ENCODE measurements around the gene PAX7. TPM values are rescaled to one million over a fixed set of nuclear protein-coding genes. Genes with fewer than 3 reads are reported as not detected.

PAX7 gene
- total RNA-seq, 1 donor from 2014 or later, result not detected

DNA sequence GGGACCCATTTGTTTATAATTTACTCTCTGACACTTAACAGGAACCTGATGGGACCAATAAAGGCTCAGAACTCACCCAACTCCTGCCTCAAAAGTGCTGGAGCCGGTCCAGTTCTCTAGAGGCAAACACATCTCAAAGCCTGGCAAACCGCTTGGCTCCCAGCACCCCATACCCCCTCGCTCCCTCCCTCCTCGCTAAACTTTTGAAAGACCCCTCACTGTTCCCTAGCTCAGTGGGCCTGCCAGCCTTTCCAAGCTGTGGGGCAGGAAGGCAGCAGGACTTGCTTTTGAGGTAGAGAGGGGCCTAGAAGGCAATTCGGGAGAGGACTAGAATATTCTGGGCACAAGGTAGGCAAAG, 40.2 kb downstream of the PAX7 start:
- intact Hi-C loops (cut with DNase I), result no loop called here
- Histone ChIP-seq H3K27ac (no peak overlapping the region), H3K9me3 (no peaks in the 10 kb centered on the region), H3K27me3 (peaks cover 4% of the 10 kb centered on the region), H3K36me3 (no peaks in the 10 kb centered on the region), H3K4me3 (no peak overlapping the region), H3K4me1 (no peaks in the 10 kb centered on the region)
- DNase-seq (ENCODE audit: low spot score in 2 of 2), result no peak
- TF ChIP-seq, protein P1, sequence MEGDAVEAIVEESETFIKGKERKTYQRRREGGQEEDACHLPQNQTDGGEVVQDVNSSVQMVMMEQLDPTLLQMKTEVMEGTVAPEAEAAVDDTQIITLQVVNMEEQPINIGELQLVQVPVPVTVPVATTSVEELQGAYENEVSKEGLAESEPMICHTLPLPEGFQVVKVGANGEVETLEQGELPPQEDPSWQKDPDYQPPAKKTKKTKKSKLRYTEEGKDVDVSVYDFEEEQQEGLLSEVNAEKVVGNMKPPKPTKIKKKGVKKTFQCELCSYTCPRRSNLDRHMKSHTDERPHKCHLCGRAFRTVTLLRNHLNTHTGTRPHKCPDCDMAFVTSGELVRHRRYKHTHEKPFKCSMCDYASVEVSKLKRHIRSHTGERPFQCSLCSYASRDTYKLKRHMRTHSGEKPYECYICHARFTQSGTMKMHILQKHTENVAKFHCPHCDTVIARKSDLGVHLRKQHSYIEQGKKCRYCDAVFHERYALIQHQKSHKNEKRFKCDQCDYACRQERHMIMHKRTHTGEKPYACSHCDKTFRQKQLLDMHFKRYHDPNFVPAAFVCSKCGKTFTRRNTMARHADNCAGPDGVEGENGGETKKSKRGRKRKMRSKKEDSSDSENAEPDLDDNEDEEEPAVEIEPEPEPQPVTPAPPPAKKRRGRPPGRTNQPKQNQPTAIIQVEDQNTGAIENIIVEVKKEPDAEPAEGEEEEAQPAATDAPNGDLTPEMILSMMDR (IDR thresholded peaks at IDR 0.05), result no peak

DNA sequence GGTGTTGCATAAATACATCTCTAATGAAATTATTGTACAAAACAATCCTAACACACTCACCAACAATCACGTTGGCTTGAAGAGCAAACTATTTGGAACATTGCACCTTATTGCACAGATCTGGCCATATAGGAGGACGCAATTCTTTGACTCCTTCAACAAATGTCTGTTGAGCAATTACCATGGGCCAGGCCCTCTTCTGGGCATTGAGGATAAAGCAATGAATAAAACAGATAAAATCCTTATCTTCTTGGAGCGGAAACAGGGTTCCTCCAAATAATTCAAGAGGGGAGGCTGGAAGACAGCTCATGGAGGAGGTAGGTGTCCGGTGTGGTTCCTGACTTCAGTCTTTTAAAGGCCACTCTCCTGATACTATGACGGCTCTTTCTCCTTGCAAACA, 43.3 kb downstream of the PAX7 start:
- no peaks in the 10 kb centered on the region for H3K9me3 ChIP-seq
- intact Hi-C loops (cut with DNase I), result no loop called here
- no peak for DNase-seq (ENCODE audit: low spot score in 2 of 2)
- TF ChIP-seq, protein P1 (IDR thresholded peaks at IDR 0.05), result no peak
- no peaks in the 10 kb centered on the region for H3K4me1 ChIP-seq
- peaks cover 4% of the 10 kb centered on the region for H3K27me3 ChIP-seq
- no peak overlapping the region for H3K4me3 ChIP-seq
- no peaks in the 10 kb centered on the region for H3K36me3 ChIP-seq
- no peak overlapping the region for H3K27ac ChIP-seq

DNA sequence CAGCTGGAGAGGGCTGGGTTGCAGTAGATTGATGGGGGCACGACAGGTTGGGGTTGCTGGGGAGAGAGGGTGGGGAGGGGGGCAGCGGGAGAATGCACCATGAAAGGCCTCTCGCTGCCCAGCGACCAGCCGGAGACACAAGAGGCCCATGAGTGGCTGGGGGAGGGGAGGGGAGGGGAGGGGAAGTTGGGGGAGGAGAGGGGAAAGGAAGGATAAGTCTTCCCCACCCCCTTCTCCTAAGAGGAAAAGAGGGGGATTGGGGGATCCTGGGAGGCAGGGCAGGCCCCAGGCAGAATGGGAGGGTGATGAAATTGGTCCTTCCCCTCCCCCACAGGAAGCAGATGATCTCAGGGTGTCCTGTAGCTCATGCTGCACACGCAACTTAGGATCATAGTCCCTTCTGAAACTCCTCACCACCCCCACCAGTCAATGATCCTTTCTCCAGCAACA, 45.7 kb downstream of the PAX7 start:
- TF ChIP-seq, protein P1 (IDR thresholded peaks at IDR 0.05), result no peak
- no peaks in the 10 kb centered on the region for H3K4me1 ChIP-seq
- no peak overlapping the region for H3K27ac ChIP-seq
- no peak for DNase-seq (ENCODE audit: low spot score in 2 of 2)
- no peak overlapping the region for H3K4me3 ChIP-seq
- intact Hi-C loops (cut with DNase I), result no loop called here
- no peaks in the 10 kb centered on the region for H3K9me3 ChIP-seq
- no peaks in the 10 kb centered on the region for H3K36me3 ChIP-seq
- H3K27me3 ChIP-seq, result peaks cover 4% of the 10 kb centered on the region

DNA sequence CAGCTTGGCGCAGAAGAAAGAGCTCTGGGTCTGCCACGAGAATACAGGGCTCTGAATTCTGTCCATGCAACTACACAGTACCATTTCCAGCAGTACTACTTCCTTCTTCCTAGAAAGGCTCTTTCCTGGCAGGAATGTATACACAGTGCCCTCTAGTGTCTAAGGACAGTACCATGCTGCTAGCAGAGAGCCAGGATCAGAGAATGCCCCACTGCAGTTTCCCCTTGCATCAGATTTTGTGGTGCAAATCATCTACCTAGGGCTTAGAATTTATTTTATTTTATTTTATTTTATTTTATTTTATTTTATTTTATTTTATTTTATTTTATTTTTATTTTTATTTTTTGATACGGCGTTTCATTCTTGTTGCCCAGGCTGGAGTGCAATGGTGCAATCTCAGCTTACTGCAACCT, 50.8 kb downstream of the PAX7 start:
- Histone ChIP-seq H3K27ac (no peak overlapping the region), H3K27me3 (no peaks in the 10 kb centered on the region), H3K4me3 (no peak overlapping the region), H3K9me3 (no peaks in the 10 kb centered on the region), H3K4me1 (no peaks in the 10 kb centered on the region), H3K36me3 (no peaks in the 10 kb centered on the region)
- intact Hi-C loops (cut with DNase I), result no loop called here
- TF ChIP-seq, protein P1 (IDR thresholded peaks at IDR 0.05), result peak in 1 of 3 experiments; percentile 29
- no peak for DNase-seq (ENCODE audit: low spot score in 2 of 2)

DNA sequence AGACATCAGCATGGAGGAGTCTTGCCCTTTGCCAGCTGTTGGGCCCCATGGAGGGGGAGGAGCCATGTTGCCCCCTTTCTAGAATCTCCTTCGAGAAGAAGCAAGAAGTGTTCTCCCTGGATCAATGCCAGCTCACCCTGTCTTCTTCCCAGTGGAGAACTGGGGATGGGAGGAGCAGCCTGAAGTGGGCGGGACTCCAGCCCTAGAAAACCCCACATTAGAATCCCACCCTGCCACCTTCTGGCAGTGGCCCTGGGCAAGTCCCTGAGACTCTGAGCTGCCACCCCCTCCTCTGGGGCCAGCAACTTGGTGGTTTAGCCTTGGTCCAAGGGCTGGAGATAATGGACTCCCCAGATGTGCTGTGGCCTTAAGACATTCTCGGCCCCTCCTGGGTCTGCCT, 51.7 kb downstream of the PAX7 start:
- intact Hi-C loops (cut with DNase I), result no loop called here
- Histone ChIP-seq H3K36me3 (no peaks in the 10 kb centered on the region), H3K4me1 (no peaks in the 10 kb centered on the region), H3K4me3 (no peak overlapping the region), H3K27ac (no peak overlapping the region), H3K27me3 (no peaks in the 10 kb centered on the region), H3K9me3 (no peaks in the 10 kb centered on the region)
- no peak for DNase-seq (ENCODE audit: low spot score in 2 of 2)
- TF ChIP-seq, protein P1 (IDR thresholded peaks at IDR 0.05), result no peak

DNA sequence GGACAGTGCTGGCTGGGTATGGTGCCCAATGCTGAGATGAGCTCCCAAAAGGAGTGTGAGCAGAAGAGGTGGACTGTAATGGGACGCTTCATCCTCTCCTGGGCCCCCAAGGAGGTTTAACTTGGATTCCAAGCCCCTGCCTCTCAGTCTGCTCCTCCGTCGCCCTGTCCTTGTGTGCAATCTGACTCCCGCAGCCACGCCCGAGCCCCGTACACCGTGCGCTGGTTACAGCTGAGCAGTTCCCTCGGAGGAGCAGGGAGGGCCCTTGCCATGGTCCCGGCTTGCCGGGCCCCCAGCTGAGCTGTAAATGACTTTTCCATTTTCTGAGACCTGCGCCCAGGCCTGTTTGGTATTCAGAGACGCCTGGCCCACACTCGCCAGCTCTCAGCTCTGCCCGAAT, 53.7 kb downstream of the PAX7 start:
- TF ChIP-seq, protein P1 (IDR thresholded peaks at IDR 0.05), result no peak
- Histone ChIP-seq H3K27me3 (no peaks in the 10 kb centered on the region), H3K36me3 (no peaks in the 10 kb centered on the region), H3K27ac (no peak overlapping the region), H3K4me1 (no peaks in the 10 kb centered on the region), H3K4me3 (no peak overlapping the region), H3K9me3 (no peaks in the 10 kb centered on the region)
- intact Hi-C loops (cut with DNase I), result no loop called here
- DNase-seq (ENCODE audit: low spot score in 2 of 2), result no peak

Measured in ascending aorta (tissue), 2 donors.